H1 (cell line): ENCODE measurements around the gene HLA-DRB1. TPM values are rescaled to one million over a fixed set of nuclear protein-coding genes. Genes with fewer than 3 reads are reported as not detected.

ENCODE experiments used
- CTBP2 ChIP-seq: IDR thresholded peaks from 2 replicates; pipeline ENCODE4 v1.7.0; 2011; ENCODE audit warnings: borderline replicate concordance, mild to moderate bottlenecking, moderate library complexity, mixed read lengths, low read length; ENCODE audit not compliant: insufficient read depth, insufficient read length
- RFX5 ChIP-seq: IDR thresholded peaks from 2 replicates; pipeline ENCODE4 v1.6.1; 2011; ENCODE audit warnings: low read depth, low read length, improper control_type of control experiment, borderline replicate concordance
- polyA plus RNA-seq, 7 experiments: library from polyadenylated mRNA; depleted of rRNA in 3 of 7; stranded (reverse) in 5 of 7; unstranded in 2 of 7; fragments of >200 nt in 5 of 7; fragments of 200-250 nt in 2 of 7; gene quantifications; 1 replicate in 5 of 7; 2 replicates in 1 of 7; 4 replicates in 1 of 7; pipeline versions ENCODE4 v1.2.1 to v1.2.3, GENCODE V29; 2011 to 2013; ENCODE audit warnings: missing spikeins in 2 of 7, mixed read lengths in 2 of 7
- total RNA-seq: library from RNA; stranded (reverse); fragmentation: NEBNext Ultra II Directional; extraction: Animal tissue kit (Norgen Biotek cat#: 25700); gene quantifications from 2 replicates; pipeline ENCODE4 v1.2.1, GENCODE V29; 2021

The HLA-DRB1 gene
- total and polyA plus RNA-seq, 2 of the 8 experiments (the other 6 are each of a cell fraction or from before 2014, with no cell fraction given): 6.7 to 7.5 TPM

DNA sequence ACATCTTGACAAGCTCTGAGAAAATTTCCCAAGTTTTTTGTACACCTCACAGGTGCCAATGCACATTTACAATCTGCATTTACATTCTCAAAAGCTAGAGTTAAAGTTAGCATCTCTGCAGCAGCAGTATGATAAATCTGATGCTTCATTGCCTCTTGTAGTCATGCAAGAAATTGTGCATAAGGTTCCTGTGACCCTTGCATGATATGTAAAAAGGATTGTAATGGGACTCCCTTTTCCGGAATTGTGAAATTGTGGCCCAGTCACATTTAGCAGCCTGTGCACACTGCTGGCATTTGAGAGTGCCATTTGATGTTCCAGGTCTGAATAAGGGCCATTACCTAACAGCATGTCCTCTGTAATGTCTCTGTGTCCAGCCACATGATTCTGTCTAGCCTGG is 24.1 kb downstream of the HLA-DRB1 start (continued):
- TF ChIP-seq CTBP2 (no peak), RFX5 (no peak)
